KMS-11 (cell line): ENCODE measurements around the gene KY.

ENCODE experiments used
- H2AFZ ChIP-seq: fragments of 200-600 bp; sonication (generic); 2 replicates; pipeline ENCODE4 v1.6.1; 2016; ENCODE audit warnings: antibody characterized with exemption, mixed run types, low read depth
- H3K27ac ChIP-seq: fragments of 200-600 bp; sonication (generic); 2 replicates; pipeline ENCODE4 v1.6.1; 2016; ENCODE audit warnings: mild to moderate bottlenecking, mixed run types
- H3K27me3 ChIP-seq: fragments of 200-600 bp; sonication (generic); 2 replicates; pipeline ENCODE4 v1.6.1; 2017; ENCODE audit warnings: mild to moderate bottlenecking, low read depth, mixed run types, moderate library complexity; ENCODE audit not compliant: insufficient read depth
- H3K36me3 ChIP-seq: fragments of 200-600 bp; sonication (generic); 2 replicates; pipeline ENCODE4 v1.6.1; 2017; ENCODE audit warnings: mild to moderate bottlenecking, mixed run types; ENCODE audit not compliant: insufficient read depth
- H3K4me1 ChIP-seq: fragments of 200-600 bp; sonication (generic); 2 replicates; pipeline ENCODE4 v1.6.1; 2016; ENCODE audit warnings: mild to moderate bottlenecking, low read depth, mixed run types; ENCODE audit not compliant: poor library complexity, severe bottlenecking
- H3K4me2 ChIP-seq: fragments of 200-600 bp; sonication (generic); 2 replicates; pipeline ENCODE4 v1.7.0; 2016; ENCODE audit warnings: mild to moderate bottlenecking, mixed run types
- H3K4me3 ChIP-seq: fragments of 200-600 bp; sonication (generic); IDR thresholded peaks from 2 replicates; pipeline ENCODE4 v1.6.1; 2017; ENCODE audit warnings: low read depth, low read length, mixed read lengths; ENCODE audit not compliant: insufficient read depth
- H3K79me2 ChIP-seq: fragments of 200-600 bp; sonication (generic); 2 replicates; pipeline ENCODE4 v1.6.1; 2016; ENCODE audit warnings: low read depth, mixed run types; ENCODE audit not compliant: insufficient read depth
- H3K9ac ChIP-seq: fragments of 200-600 bp; sonication (generic); 2 replicates; pipeline ENCODE4 v1.6.1; 2016; ENCODE audit warnings: mild to moderate bottlenecking, mixed run types
- H4K20me1 ChIP-seq: fragments of 200-600 bp; sonication (generic); 2 replicates; pipeline ENCODE4 v1.6.1; 2016; ENCODE audit warnings: mild to moderate bottlenecking, mixed run types; ENCODE audit not compliant: insufficient read depth
- CTCF ChIP-seq: fragments of 200-600 bp; sonication (generic); conservative IDR thresholded peaks from 2 replicates; pipeline ENCODE4 v1.6.1; 2017; ENCODE audit warnings: low read depth, mild to moderate bottlenecking, antibody characterized with exemption, low read length, moderate library complexity, mixed read lengths

KY gene

GRCh38 chr3:134568790-134569189 is 82.0 kb downstream of the KY start:
- no peaks in the 10 kb centered on the region for H3K27me3 ChIP-seq
- no peak for TF ChIP-seq CTCF
- H3K27ac ChIP-seq = no peak overlapping the region
- no peaks in the 10 kb centered on the region for H4K20me1 ChIP-seq
- no peaks in the 10 kb centered on the region for H3K36me3 ChIP-seq
- H3K9ac ChIP-seq = no peak overlapping the region
- H3K4me3 ChIP-seq = no peak overlapping the region
- no peaks in the 10 kb centered on the region for H3K4me1 ChIP-seq
- H2AFZ ChIP-seq = no peak overlapping the region
- H3K79me2 ChIP-seq = no peaks in the 10 kb centered on the region
- H3K4me2 ChIP-seq = no peak overlapping the region

GRCh38 chr3:134567605-134568004 is 83.2 kb downstream of the KY start:
- Histone ChIP-seq H3K27ac (no peak overlapping the region), H2AFZ (no peak overlapping the region), H3K4me1 (no peaks in the 10 kb centered on the region), H3K27me3 (no peaks in the 10 kb centered on the region), H3K79me2 (no peaks in the 10 kb centered on the region), H4K20me1 (no peaks in the 10 kb centered on the region), H3K4me3 (no peak overlapping the region), H3K36me3 (no peaks in the 10 kb centered on the region), H3K9ac (no peak overlapping the region), H3K4me2 (no peak overlapping the region)
- TF ChIP-seq CTCF = no peak

GRCh38 chr3:134564991-134565390 is 85.8 kb downstream of the KY start:
- no peaks in the 10 kb centered on the region for H4K20me1 ChIP-seq
- H3K4me3 ChIP-seq = no peak overlapping the region
- TF ChIP-seq CTCF = no peak
- no peaks in the 10 kb centered on the region for H3K79me2 ChIP-seq
- no peaks in the 10 kb centered on the region for H3K36me3 ChIP-seq
- no peak overlapping the region for H3K9ac ChIP-seq
- H3K27ac ChIP-seq = no peak overlapping the region
- H2AFZ ChIP-seq = no peak overlapping the region
- no peaks in the 10 kb centered on the region for H3K4me1 ChIP-seq
- H3K27me3 ChIP-seq = no peaks in the 10 kb centered on the region
- H3K4me2 ChIP-seq = no peak overlapping the region

- Histone ChIP-seq H2AFZ (no peak overlapping the region), H3K27ac (no peak overlapping the region), H3K4me1 (no peaks in the 10 kb centered on the region), H3K4me2 (no peak overlapping the region), H3K36me3 (no peaks in the 10 kb centered on the region), H3K79me2 (no peaks in the 10 kb centered on the region), H4K20me1 (no peaks in the 10 kb centered on the region), H3K9ac (no peak overlapping the region), H3K4me3 (no peak overlapping the region), H3K27me3 (no peaks in the 10 kb centered on the region)
- TF ChIP-seq CTCF = no peak
Observed at GRCh38 chr3:134563601-134564000, 87.2 kb downstream of the KY start.

GRCh38 chr3:134562055-134562454 is 88.8 kb downstream of the KY start:
- TF ChIP-seq CTCF = no peak

More at GRCh38 chr3:134562055-134562454, 88.8 kb downstream of the KY start:
- H3K4me1 ChIP-seq = no peaks in the 10 kb centered on the region
- no peak overlapping the region for H3K27ac ChIP-seq
- no peak overlapping the region for H3K9ac ChIP-seq
- H3K4me3 ChIP-seq = no peak overlapping the region
- no peak overlapping the region for H2AFZ ChIP-seq
- no peak overlapping the region for H3K4me2 ChIP-seq
- no peaks in the 10 kb centered on the region for H3K27me3 ChIP-seq
- no peaks in the 10 kb centered on the region for H4K20me1 ChIP-seq
- H3K36me3 ChIP-seq = no peaks in the 10 kb centered on the region
- no peaks in the 10 kb centered on the region for H3K79me2 ChIP-seq
